ENCODE data around the gene FEM1C.
"Not testable (repeated sequence)": the region's sequence is repeated elsewhere in the genome, so short reads cannot be mapped to it uniquely, and the experiment has no call there.

The FEM1C gene

GRCh38 chr5:115479166-115479873 lies 65.3 kb downstream of the FEM1C start:
- not testable (repeated sequence) for H3K4me3 ChIP-seq (ENCODE audit: low read depth, low read length)

GRCh38 chr5:115478281-115478680 lies 66.3 kb downstream of the FEM1C start:
- H3K4me3 ChIP-seq (ENCODE audit: low read depth, low read length), result no peak overlapping the region

- H3K4me3 ChIP-seq (ENCODE audit: low read depth, low read length), result no peak overlapping the region
Measured at GRCh38 chr5:115477581-115477980, 67.0 kb downstream of the FEM1C start.

- H3K4me3 ChIP-seq (ENCODE audit: low read depth, low read length), result no peak overlapping the region
Measured at GRCh38 chr5:115475788-115476187, 68.8 kb downstream of the FEM1C start.

- H3K4me3 ChIP-seq (ENCODE audit: low read depth, low read length), result no peak overlapping the region
Measured at GRCh38 chr5:115472271-115473025, 72.1 kb downstream of the FEM1C start.

- no peak overlapping the region for H3K4me3 ChIP-seq (ENCODE audit: low read depth, low read length)
Measured at GRCh38 chr5:115471345-115472063, 73.1 kb downstream of the FEM1C start.

GRCh38 chr5:115470921-115471320 lies 73.7 kb downstream of the FEM1C start:
- H3K4me3 ChIP-seq (ENCODE audit: low read depth, low read length), result no peak overlapping the region

All from iPS-11a (cell line).